Stimulated activated CD8-positive, alpha-beta memory T cell treated with anti-CD3 and anti-CD28 coated beads, Interleukin-2, amount 100 ng/mL, for 1 hour (primary cell): ENCODE data around the gene CUL3.

Source experiments
- DNase-seq, 2 donors: peaks; one replicate each; pipeline ENCODE4 v3.0.0-alpha.2; 2020; ENCODE audit warnings: low read depth in 2 of 2

The CUL3 gene

DNA sequence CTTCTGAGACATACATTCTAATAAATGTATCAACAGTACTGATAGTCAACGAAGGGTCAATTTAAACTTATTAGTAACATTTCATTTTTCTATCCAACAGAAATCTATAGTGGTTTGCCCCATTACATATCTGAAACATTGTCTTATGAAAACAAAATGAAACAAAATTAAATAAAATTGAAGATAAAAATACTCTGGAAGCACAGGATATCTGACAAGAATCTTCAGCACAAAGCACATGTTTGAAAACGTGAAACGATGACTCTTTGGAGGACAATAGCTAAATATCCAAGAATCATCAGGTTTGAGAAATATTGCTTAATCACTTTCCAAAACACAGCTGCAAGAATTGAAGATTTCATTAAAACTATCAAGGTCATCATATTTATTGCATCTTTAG, 112.3 kb downstream of the CUL3 start:
- no peak for DNase-seq

DNA sequence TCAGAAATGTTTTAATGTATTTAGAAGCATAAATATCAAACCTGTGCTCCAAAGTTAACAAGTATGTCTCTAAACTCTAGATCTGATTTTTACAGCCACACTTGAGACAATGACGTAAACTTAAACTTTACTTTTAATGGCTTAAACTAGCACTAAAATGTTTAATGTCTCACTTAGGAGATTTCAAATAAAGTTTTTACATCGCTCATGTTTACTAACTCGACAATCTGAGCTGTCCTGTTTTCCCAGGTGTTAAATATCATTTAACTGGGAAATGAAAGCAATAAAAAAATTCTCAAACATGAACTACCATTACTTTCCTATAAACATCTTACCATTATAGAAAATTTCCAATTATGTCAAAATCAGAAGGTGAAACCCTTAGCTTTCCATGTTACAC, 113.0 kb downstream of the CUL3 start:
- no peak for DNase-seq

DNA sequence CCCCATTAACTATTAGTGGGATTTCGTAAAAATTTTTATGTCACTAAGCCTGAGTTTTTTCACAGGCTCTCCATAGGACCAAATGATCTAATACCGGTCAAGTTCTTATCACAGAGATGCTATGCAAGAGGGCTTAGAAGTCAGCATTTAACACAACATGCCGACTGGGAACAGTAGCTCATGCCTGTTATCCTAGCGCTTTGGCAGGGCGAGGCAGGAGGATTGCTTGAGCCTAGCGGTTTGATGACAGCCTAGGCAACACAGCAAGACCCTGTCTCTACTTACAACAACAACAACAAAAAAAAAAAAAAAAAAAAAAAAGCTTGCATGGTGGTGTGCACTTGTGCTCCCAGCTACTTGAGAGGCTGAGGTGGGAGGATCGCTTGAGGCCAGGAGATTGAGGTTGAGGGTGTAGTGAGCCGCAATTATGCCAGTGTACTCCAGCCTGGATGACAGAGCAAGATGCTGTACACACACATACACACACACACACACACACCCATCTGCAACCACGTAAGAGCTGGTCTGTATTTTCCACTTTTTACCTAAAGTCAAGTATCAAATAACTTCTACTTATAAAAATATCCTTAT, 115.7 kb downstream of the CUL3 start:
- DNase-seq: no peak

DNA sequence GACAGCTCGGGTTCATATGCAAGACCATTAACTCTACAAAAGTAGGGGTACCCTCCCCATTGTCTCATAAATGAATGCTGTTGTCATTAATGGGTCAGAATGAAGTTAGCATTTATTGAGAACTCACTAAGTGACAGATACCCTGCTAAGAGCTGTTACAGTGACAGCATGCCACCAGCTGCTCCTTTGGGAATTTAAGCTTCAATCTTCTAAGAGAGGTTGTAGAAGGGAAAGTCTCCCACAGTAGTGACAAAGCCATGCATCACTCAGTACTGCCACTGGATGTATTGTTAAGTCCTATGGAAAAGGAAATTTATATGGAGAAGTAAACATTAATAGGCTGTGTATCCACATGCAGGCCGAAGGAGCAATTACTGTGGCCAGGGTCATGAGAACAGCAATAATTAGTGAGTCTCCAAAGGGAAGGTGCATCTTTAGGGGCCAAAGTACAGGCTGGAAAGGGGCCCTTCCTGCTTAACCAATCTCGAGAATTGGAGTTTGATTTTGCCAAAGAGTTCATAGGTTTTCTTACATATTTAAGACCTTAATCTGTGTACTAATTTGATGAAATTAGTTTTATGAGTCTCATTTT, 118.8 kb downstream of the CUL3 start:
- DNase-seq: no peak

DNA sequence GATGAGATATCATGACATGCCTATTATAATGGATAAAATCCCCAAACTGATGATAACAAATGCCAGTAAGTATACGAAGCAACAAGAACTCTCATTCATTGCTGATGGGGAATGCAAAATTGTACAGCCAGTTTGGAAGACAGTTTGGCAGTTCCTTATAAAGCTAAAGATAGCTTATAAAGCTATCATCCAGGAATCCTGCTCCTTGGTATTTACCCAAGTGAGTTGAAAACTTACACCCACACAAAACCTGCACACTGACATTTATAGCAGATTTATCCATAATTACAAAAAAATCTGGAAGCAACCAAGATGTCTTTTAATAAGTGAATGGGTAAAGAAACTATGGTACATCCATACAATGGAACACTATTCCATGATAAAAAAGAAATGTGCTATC, 123.8 kb downstream of the CUL3 start:
- DNase-seq: no peak

DNA sequence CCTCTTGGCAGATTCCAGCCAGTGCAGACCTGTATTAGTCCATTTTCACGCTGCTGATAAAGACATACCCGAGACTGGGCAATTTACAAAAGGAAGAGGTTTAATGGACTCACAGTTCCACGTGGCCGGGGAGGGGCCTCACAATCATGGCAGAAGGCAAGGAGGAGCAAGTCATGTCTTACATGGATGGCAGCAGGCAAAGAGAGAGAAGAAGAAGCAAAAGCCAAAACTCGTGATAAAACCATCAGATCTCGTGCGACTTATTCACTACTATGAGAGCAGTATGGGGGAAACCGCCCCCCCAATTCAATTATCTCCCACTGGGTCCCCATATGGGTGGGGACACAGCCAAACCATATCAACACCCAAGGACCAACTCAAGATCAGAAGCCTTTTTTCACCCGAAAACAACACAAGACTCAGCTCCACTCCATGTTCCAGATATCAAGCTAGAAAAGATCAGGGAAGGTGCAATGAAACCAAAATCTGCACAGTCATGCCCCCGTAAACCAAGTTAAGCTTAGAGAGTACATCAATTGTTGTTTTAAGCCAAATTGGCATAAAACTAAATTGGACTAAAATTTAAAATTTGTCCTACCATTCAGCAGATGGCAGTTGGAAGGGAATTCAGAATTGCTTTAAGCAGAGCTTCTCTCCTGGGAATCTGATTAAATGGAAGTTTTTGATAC, 127.6 kb downstream of the CUL3 start:
- no peak for DNase-seq

DNA sequence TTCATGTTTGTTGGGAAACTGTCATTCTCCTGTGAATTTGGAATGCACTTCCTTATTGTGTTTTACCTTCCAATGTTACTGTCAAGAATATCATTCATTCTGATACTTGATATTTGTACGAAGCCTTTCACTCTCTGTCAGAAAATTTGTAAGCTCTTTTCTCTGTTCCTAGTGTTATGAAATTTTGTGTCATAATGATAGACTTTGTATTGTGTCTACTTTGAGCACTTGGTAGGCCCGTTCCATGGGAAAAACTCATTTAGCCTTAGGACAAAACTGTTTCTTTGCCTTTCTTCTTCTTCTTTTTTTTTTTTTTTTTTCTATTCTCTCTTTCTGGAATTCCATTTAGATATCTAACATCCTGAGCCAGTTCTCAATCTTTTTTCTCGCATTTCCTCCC, 131.3 kb downstream of the CUL3 start:
- no peak for DNase-seq

DNA sequence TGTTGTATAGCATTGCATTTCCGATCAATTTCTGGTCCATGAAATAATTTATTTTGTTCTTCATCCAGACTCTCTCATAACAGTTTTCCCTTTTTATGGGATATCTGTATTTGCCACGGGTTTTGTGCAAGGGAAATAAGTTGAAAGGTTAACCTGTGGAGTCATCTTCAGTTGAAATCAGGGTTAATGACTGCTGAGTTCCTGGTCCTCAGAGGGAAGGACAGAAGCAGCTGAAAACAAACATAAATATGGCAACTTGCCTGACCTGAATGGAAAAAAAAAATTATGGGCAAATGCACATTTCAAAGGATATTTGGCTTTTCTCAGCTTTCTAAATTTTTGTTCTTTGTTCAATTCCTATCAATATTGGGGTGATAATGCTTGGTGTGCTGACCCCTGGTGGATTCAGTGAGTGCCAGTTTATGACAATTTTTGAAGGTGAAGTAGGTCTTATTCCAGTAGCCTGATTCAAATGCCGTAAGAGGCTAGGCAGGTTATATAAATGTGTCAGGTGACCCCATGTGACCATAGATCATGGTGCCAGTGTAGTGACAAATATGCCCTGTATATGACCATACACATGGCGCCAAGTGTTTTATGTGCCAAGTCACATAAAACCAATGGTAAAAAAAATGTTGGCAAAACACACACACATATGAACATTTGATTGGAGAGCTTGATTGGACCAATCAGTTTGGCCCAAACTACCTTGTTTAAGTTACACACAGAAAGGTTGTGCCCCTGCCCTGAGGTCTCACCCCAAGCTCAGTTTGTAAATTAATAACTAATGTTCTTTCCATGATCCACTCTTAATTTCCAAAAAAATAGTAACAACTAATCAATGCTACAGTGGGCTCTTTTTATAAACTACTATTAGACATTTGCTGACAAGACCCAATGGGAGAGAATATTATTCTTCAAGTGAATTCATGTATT, 135.7 kb downstream of the CUL3 start:
- no peak for DNase-seq

DNA sequence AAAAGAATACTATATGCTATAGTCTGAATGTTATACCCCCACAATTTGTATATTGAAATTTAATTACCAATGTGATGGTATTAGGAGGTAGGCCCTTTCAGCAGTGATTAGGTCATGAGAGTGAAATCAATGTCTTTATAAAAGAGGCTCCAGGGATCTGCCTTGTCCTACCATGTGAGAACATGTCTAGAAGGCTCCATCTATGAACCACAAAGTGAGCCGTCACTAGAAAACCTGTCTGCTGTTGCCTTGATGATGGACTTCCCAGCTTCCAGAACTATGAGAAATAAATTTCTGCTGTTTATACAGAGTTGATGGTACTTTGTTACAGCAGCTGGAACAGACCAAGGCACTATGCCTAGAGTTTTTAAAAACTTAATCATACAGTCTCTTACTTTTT, 136.9 kb downstream of the CUL3 start:
- DNase-seq: no peak

DNA sequence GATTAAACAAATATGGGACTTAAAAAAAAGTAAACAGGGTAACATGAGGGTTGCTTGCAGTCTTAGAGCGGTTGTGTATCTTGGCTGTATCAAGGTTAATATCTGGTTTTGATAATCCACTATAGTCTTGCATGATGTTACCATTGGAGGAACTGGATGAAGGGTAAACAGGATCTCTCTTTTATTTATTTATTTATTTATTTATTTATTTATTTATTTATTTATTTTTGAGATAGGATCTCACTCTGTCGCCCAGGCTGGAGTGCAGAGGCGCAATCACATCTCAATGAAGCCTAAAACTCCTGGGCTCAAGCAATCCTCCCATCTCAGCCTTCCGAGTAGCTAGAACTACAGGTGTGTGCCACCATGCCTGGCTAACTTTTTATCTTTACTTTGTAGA, 140.4 kb downstream of the CUL3 start:
- no peak for DNase-seq

DNA sequence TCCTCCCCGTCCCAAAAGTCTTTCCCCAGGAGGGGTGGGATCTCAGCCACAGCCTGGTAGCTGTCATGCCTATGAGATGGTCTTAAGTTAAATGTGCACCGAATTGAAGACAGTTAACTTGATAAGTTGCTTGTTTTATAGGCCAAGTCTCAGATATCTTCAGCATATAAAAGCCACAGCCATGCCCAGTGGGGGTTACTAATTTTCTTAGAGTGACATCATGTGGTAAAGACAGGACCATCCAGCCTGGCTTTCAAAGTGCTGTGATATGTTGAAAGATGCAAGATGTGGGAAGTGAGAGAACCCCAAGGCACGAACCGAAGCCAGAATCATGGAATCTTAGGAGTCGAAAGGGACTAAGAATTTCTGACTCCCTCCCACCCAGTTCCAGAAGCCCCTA, 141.1 kb downstream of the CUL3 start:
- no peak for DNase-seq

DNA sequence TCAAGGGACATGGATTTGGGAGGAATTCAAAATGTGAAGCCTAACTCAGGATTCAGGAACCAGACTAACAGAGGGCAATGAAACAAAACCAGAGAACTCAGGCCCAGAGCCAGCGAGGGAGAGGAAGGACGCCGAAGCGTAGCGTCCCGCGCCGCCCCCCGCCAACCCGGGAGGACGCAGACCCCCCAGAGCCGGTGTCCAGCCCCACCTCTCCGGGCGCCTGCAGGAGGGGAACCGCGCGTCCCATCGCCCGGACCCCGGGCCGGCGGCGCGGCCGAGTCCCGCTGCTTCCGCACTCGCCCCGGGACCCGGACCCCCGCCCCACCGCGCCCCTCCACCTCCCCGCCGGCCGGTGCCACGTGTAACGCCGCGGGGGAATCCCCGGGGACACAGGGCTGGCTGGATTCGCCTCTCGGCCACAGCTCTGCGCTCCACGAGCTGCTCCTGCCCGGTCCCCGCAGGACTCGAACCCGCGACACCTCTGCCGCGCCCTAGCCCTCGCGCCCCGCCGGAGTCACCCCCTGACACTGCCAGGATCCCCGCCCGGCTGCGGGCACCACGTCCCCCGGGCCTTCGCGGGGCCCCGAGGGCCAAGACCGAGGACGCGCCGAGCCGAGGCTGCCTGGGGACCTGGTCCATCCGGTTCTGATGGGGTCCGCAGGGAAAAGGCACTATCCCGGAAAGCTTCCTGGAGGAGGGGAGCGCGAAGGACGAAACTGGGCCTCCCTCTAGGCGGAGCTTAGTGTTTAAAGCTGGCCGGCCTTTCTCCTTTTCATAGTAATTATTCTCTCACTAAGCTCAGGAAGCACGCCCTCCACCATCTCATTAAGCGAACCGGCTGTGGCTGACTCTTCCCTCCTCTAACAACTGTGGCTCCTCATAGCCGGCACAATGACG, 142.8 kb downstream of the CUL3 start:
- DNase-seq: no peak

DNA sequence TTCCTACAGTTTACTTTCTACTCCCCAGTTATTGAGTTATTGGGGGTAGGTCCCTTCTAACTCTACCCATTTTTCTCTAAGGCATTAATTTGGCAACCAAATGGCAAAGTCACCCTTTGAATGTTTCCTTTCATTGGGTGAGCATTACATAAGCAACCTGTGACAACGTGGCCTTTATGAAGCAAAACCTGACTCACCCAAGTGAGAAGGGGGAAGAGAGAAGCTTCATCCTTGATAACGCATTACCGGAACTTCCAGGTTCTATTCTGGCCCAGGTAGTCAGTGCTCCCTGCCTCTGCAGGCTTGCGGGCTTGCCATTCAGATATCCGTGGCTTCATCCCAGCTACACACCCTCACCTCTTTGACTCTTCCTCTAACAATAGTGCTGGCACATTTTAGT, 144.2 kb downstream of the CUL3 start:
- DNase-seq: no peak

DNA sequence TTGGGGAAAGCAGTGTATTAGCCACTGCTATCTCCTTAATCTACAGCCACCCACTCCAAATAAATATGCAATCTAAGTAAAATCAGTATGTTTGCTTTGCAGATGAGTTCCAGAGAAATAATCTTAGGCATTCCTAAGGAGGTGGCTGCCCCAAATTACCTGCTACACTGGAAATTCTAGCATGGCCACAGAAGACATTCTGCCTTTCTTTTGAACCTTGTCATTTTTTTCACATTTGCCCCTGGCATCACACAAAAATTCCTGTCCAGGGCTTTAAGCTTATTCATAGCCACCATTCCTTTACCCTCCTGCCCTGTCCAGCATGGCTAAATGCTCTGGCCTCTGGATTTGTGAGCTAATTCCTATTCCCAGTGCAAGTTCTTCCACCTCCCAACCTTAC, 146.4 kb downstream of the CUL3 start:
- DNase-seq: no peak

DNA sequence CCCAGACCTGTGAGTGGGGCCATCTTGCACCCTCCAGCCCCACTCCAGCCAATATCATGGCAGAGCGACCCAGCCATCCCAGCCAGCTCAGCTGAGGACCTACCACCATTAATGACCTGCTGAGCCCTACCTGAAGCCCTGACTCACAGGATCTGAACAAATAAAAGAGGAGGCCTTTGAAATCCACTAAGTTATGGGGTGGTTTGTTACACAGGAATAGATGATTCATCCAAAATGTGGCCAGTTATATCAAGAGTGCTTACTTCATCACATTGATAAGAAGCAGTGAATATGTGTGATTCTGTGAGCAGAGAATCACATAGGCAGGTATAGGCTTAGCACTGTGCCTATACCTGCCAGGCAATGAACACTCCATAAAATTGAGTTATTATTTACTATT, 148.5 kb downstream of the CUL3 start:
- DNase-seq: no peak

DNA sequence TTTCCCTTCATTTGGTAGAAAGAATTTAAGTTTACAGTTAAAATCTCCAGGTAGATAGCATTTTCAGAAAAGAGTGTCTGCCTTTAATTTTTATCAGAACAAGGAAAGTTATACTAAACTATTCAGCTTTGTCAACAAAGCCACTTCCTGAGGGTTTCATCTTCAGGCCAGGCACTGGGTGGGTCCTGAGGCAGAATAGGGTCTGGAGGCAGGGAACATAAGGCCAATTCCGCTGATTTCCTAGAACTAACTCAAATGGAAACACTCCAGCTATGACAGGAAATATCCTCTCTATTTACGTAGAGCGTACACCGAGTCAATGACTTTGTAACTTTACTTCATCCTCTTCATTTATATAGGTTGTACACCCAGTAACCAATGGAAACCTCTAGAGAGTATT, 150.5 kb downstream of the CUL3 start:
- no peak for DNase-seq

DNA sequence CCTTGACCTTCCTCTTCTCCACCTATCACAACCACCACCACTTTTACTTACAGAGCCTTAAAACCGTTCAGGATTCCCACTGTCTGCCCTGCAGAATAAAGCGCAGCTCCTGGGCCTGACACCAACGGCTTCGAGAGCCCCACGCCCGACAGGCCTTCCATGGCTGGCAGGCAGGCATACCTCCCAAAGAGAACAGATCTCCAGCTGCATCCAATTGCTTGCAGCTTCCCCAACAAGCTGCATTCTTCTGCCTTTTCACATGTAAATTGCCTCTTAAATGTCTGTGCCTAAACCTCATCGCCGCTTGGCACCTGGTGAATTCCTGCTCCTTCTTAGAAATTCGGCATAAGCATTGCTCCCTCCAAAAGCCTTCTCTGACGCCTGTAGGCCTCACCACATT, 151.7 kb downstream of the CUL3 start:
- no peak for DNase-seq

DNA sequence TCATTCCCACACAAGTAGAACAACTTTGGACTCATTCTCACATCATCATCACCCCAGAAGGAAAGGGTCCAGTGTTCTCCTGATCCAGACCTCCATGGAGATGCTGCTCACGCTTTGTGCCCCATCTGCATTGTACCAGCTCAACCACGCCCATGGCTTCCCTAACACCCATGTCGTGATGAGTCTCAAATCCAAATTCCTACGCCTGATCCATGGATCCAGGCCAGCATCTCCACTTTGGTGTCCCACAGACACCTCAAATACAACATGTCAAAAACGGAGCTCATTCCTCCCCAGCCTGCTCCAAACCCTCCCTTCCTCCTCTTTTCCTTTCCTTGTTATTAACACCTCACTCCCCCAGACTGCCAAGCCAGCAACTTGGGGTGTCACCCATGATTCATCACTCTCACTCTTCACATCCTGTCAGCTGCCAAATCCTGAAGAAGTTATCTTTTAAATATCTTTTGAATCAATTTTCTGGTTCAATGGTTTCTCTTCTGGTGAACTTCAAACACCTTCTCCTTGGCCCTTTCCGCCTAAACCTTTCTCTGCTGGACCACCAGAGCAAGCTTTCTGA, 153.1 kb downstream of the CUL3 start:
- no peak for DNase-seq

DNA sequence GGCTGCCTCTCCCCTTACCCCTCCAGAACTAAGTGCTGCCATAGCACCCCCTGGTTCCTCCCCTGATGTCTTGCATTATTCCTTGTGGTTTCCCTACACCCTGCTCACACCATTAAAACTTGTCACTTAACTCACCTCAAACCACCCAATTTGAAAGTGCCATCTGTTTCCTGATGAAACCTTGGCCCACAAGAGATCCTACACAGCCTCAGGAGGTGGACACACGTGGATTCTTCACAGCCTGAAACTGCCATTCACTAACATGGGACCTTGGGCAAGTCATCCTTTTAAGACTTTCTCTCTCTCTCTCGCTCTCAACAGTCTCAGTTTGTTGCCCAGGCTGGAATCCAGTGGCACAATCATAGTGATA, 155.7 kb downstream of the CUL3 start:
- DNase-seq: no peak

DNA sequence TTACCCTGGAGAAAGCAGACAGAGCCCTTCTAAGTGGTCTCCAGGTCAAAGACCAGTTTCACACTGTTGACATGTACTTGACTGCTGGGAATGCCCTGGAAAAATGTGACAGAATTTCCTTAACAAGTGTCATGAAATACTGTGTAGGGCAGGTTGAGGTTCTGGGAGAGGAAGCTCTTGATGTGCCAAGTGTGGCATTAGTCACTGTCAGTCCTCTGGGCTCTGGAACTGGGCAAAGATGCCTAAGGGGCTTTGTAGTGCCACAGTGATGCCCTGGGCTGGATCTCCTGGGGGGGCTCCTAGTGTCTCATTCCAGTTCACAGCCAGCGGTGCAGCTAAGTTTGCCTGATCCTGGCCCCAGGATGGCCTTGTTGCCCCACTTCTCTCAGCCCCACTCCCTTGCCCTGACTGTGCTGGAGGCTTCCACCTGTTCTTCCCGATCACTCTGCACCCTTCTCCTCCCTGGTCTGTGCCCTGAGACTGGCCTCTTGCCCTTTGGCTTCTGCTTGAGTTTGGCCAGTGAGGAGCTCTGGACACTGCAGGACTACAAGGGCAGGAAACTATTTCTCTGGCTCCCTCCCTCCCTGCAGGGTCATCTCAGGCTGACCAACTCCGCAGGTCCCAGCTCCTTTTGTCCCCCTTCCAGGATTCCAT, 156.2 kb downstream of the CUL3 start:
- no peak for DNase-seq

DNA sequence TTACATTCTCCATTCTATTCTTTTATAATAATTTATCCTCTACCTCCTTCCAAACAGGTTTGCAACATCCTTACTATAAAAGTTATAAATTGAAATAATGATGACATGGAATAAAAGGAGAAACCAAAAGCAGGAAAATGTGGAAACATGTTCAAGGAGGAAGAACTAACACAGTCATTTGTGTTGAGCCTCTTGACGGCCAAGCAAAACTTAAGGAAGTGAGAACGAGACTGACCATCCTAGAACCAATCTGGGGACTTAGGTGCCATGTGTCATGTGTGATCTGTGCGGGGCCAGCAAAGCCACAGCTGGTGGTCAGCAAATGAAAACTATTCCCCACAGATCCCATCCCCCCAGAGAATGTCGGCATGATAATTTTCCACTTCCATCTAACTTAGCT, 157.7 kb downstream of the CUL3 start:
- DNase-seq: no peak
